ENCODE results near the gene CERT1.

CERT1 gene

GRCh38 chr5:75412111-75412990 lies 99.1 kb downstream of the CERT1 start:
- TF ChIP-seq CTCF (IDR thresholded peaks at IDR 0.05), result no peak

GRCh38 chr5:75405296-75405695 lies 106.1 kb downstream of the CERT1 start:
- TF ChIP-seq CTCF (IDR thresholded peaks at IDR 0.05), result no peak

GRCh38 chr5:75395277-75395676 lies 116.2 kb downstream of the CERT1 start:
- TF ChIP-seq CTCF (IDR thresholded peaks at IDR 0.05), result no peak

- no peak for TF ChIP-seq CTCF (IDR thresholded peaks at IDR 0.05)
Measured at GRCh38 chr5:75389430-75389829, 122.0 kb downstream of the CERT1 start.

- no peak for TF ChIP-seq CTCF (IDR thresholded peaks at IDR 0.05)
Measured at GRCh38 chr5:75387806-75388205, 123.6 kb downstream of the CERT1 start.

- no peak for TF ChIP-seq CTCF (IDR thresholded peaks at IDR 0.05)
Measured at GRCh38 chr5:75384218-75384617, 127.2 kb downstream of the CERT1 start.

GRCh38 chr5:75381456-75381855 lies 130.0 kb downstream of the CERT1 start:
- no peak for TF ChIP-seq CTCF (IDR thresholded peaks at IDR 0.05)

Data from LNCAP (cell line).